Activated T-cell treated with anti-CD3 and anti-CD28 coated beads for 4 hours (primary cell): Measurements from ENCODE around the gene SPIRE2.
"Not testable (repeated sequence)": the region's sequence is repeated elsewhere in the genome, so short reads cannot be mapped to it uniquely, and the experiment has no call there.

Experiments
- DNase-seq: peaks from one replicate; pipeline ENCODE4 v3.0.0-alpha.2; 2020

The SPIRE2 gene

GRCh38 chr16:89900885-89901284 is 72.6 kb downstream of the SPIRE2 start:
- no peak for DNase-seq

GRCh38 chr16:89902980-89903379 is 74.7 kb downstream of the SPIRE2 start:
- no peak for DNase-seq

GRCh38 chr16:89903908-89904515 is 75.7 kb downstream of the SPIRE2 start:
- DNase-seq: no peak

GRCh38 chr16:89904606-89905510 is 76.6 kb downstream of the SPIRE2 start:
- DNase-seq: no peak

- no peak for DNase-seq
Measured at GRCh38 chr16:89905511-89906139, 77.3 kb downstream of the SPIRE2 start.

- DNase-seq: no peak
Measured at GRCh38 chr16:89906140-89907025, 78.1 kb downstream of the SPIRE2 start.

GRCh38 chr16:89907055-89907814 is 79.0 kb downstream of the SPIRE2 start:
- no peak for DNase-seq

GRCh38 chr16:89908236-89908635 is 80.0 kb downstream of the SPIRE2 start:
- no peak for DNase-seq

GRCh38 chr16:89909777-89910716 is 81.8 kb downstream of the SPIRE2 start:
- DNase-seq: peak; percentile 59

GRCh38 chr16:89910717-89911354 is 82.6 kb downstream of the SPIRE2 start:
- DNase-seq: no peak

GRCh38 chr16:89911375-89911774 is 83.1 kb downstream of the SPIRE2 start:
- no peak for DNase-seq

GRCh38 chr16:89912143-89912542 is 83.9 kb downstream of the SPIRE2 start:
- no peak for DNase-seq

GRCh38 chr16:89912627-89913026 is 84.4 kb downstream of the SPIRE2 start:
- DNase-seq: no peak

- no peak for DNase-seq
Measured at GRCh38 chr16:89913408-89914387, 85.4 kb downstream of the SPIRE2 start.

GRCh38 chr16:89914642-89915285 is 86.5 kb downstream of the SPIRE2 start:
- DNase-seq: not testable (repeated sequence)

- no peak for DNase-seq
Measured at GRCh38 chr16:89915303-89916232, 87.3 kb downstream of the SPIRE2 start.

- DNase-seq: peak; percentile 33
Measured at GRCh38 chr16:89917773-89918452, 89.6 kb downstream of the SPIRE2 start.
